GM23338 (cell line): ENCODE results near the gene SPECC1L. TPM values are rescaled to one million over a fixed set of nuclear protein-coding genes. Genes with fewer than 3 reads are reported as not detected.

Experiments used
- ATAC-seq: fragments of 200-7000 bp; cut with Tn5 transposase; 3 replicates; pipeline ENCODE4 v1.9.1; 2020
- DNase-seq: peaks from one replicate; pipeline ENCODE4 v3.0.0-alpha.2; 2015; ENCODE audit warnings: low spot score
- H2AFZ ChIP-seq: fragments of 200-600 bp; sonication (generic); 2 replicates; pipeline ENCODE4 v1.8.0; 2016; ENCODE audit warnings: antibody characterized with exemption, mild to moderate bottlenecking, moderate library complexity
- H3F3A ChIP-seq: fragments of 200-600 bp; sonication (generic); replicated peaks from 2 replicates; pipeline ENCODE4 v1.8.0; 2017; ENCODE audit warnings: antibody characterized with exemption, mixed run types, low read depth
- H3K27ac ChIP-seq: fragments of 200-600 bp; sonication (generic); 2 replicates; pipeline ENCODE4 v1.6.1; 2016; ENCODE audit warnings: low read depth
- H3K27me3 ChIP-seq: fragments of 200-600 bp; sonication (generic); 2 replicates; pipeline ENCODE4 v1.8.0; 2016; ENCODE audit warnings: mild to moderate bottlenecking, mixed run types, moderate library complexity; ENCODE audit not compliant: insufficient read depth
- H3K36me3 ChIP-seq: fragments of 200-600 bp; sonication (generic); 2 replicates; pipeline ENCODE4 v1.8.0; 2016; ENCODE audit warnings: mild to moderate bottlenecking; ENCODE audit not compliant: insufficient read depth
- H3K4me1 ChIP-seq: fragments of 200-600 bp; sonication (generic); 2 replicates; pipeline ENCODE4 v1.8.0; 2016; ENCODE audit warnings: mild to moderate bottlenecking, moderate library complexity; ENCODE audit not compliant: insufficient read depth
- H3K4me2 ChIP-seq: fragments of 200-600 bp; sonication (generic); 2 replicates; pipeline ENCODE4 v1.7.1; 2017; ENCODE audit warnings: mixed run types
- H3K4me3 ChIP-seq: fragments of 200-600 bp; sonication (generic); 2 replicates; pipeline ENCODE4 v1.6.1; 2016; ENCODE audit warnings: mixed run types
- H3K79me2 ChIP-seq: fragments of 200-600 bp; sonication (generic); replicated peaks from 2 replicates; pipeline ENCODE4 v1.8.0; 2017; ENCODE audit warnings: mild to moderate bottlenecking; ENCODE audit not compliant: insufficient read depth
- H3K9me2 ChIP-seq: fragments of 200-600 bp; sonication (generic); 2 replicates; pipeline ENCODE4 v1.8.0; 2017; ENCODE audit not compliant: insufficient read depth
- H4K20me1 ChIP-seq: fragments of 200-600 bp; sonication (generic); replicated peaks from 2 replicates; pipeline ENCODE4 v1.8.0; 2017; ENCODE audit warnings: mild to moderate bottlenecking; ENCODE audit not compliant: insufficient read depth
- H3K27ac Mint-ChIP-seq: 2 replicates; pipeline ENCODE4 v1.8.0; 2020; ENCODE audit warnings: inconsistent platforms, mild to moderate bottlenecking, moderate library complexity, mixed read lengths
- H3K27me3 Mint-ChIP-seq: 3 replicates; pipeline ENCODE4 v1.8.0; 2022; ENCODE audit warnings: low read depth, mild to moderate bottlenecking, moderate library complexity, mixed read lengths, inconsistent platforms; ENCODE audit not compliant: insufficient read depth, poor library complexity
- H3K36me3 Mint-ChIP-seq: 3 replicates; pipeline ENCODE4 v1.8.0; 2021; ENCODE audit warnings: low read depth, mild to moderate bottlenecking, inconsistent platforms, moderate library complexity, mixed read lengths
- H3K4me1 Mint-ChIP-seq: 3 replicates; pipeline ENCODE4 v1.8.0; 2020; ENCODE audit warnings: mild to moderate bottlenecking, inconsistent platforms, mixed read lengths
- H3K4me3 Mint-ChIP-seq: 3 replicates; pipeline ENCODE4 v1.8.0; 2021; ENCODE audit warnings: moderate library complexity, mild to moderate bottlenecking, inconsistent platforms, mixed read lengths
- H3K9me3 Mint-ChIP-seq: 3 replicates; pipeline ENCODE4 v1.8.0; 2020; ENCODE audit warnings: moderate library complexity, mild to moderate bottlenecking, inconsistent platforms, mixed read lengths
- CTCF ChIP-seq, 2 experiments: fragments of 200-600 bp in 1 of 2; sonication (generic) in 1 of 2; conservative IDR thresholded peaks; 2 replicates each; pipeline versions ENCODE4 v1.5.1 to v1.6.1; 2016 to 2017; ENCODE audit warnings: antibody characterized with exemption in 2 of 2, low read depth in 2 of 2, mild to moderate bottlenecking in 2 of 2, moderate library complexity in 1 of 2
- ETS1 ChIP-seq: IDR thresholded peaks from 2 replicates; pipeline ENCODE4 v1.6.1; 2016; ENCODE audit warnings: antibody characterized with exemption
- EZH2 ChIP-seq: fragments of 200-600 bp; sonication (generic); IDR thresholded peaks from one replicate; pipeline ENCODE4 v1.8.0; 2017; ENCODE audit warnings: antibody characterized with exemption, mild to moderate bottlenecking, low read depth; ENCODE audit not compliant: unreplicated experiment
- EZH2phosphoT487 ChIP-seq: fragments of 200-600 bp; sonication (generic); IDR thresholded peaks from one replicate; pipeline ENCODE4 v1.8.1; 2018; ENCODE audit warnings: antibody characterized with exemption; ENCODE audit not compliant: unreplicated experiment
- JUNB ChIP-seq: IDR thresholded peaks from one replicate; pipeline ENCODE4 v1.6.1; 2016; ENCODE audit warnings: antibody characterized with exemption; ENCODE audit not compliant: unreplicated experiment
- NANOG ChIP-seq: IDR thresholded peaks from 2 replicates; pipeline ENCODE4 v1.6.1; 2016; ENCODE audit warnings: antibody characterized with exemption, borderline replicate concordance
- POLR2AphosphoS5 ChIP-seq: IDR thresholded peaks from 2 replicates; pipeline ENCODE4 v1.6.1; 2016; ENCODE audit warnings: antibody characterized with exemption, low read depth
- STAT1 ChIP-seq: IDR thresholded peaks from one replicate; pipeline ENCODE4 v1.6.1; 2016; ENCODE audit warnings: antibody characterized with exemption; ENCODE audit not compliant: unreplicated experiment
- ZNF114 ChIP-seq: fragments of 250-450 bp; sonication (Bioruptor Pico); IDR thresholded peaks from 2 replicates; pipeline ENCODE4 v1.5.0; 2020; ENCODE audit warnings: mild to moderate bottlenecking, moderate library complexity
- ZNF331 ChIP-seq: fragments of 250-450 bp; sonication (Bioruptor Pico); IDR thresholded peaks from 2 replicates; pipeline ENCODE4 v1.5.0; 2020; ENCODE audit warnings: low read depth, mild to moderate bottlenecking, moderate library complexity
- ZNF462 ChIP-seq: fragments of 250-450 bp; sonication (Bioruptor Pico); IDR thresholded peaks from 2 replicates; pipeline ENCODE4 v1.5.0; 2020; ENCODE audit warnings: mild to moderate bottlenecking, moderate library complexity
- polyA plus RNA-seq: library from polyadenylated mRNA; unstranded; fragments of >200 nt; fragmentation: Nextera tagmentation; extraction: Ambion mirVana; gene quantifications from 2 replicates; pipeline ENCODE4 v1.2.1, GENCODE V29; 2016
- total RNA-seq: library from RNA; depleted of rRNA; stranded (reverse); fragments of >200 nt; shearing (Covaris generic); gene quantifications from 2 replicates; pipeline ENCODE4 v1.2.3, GENCODE V29; 2014

SPECC1L gene
- total and polyA plus RNA-seq, 2 experiments from 2014 or later: 24.3 to 44.7 TPM

- Mint-ChIP-seq H3K27ac (no peak overlapping the region), H3K9me3 (peaks cover 6% of the 10 kb centered on the region; the same call in 2 of the 3 replicates), H3K27me3 (peaks cover 8% of the 10 kb centered on the region), H3K4me3 (no peak overlapping the region), H3K36me3 (peaks cover 6% of the 10 kb centered on the region; the same call in 1 of the 3 replicates), H3K4me1 (no peaks in the 10 kb centered on the region; the same call in 2 of the 3 replicates)
- H3K4me2 ChIP-seq: no peak overlapping the region
- no peak overlapping the region for H3K4me3 ChIP-seq
- no peaks in the 10 kb centered on the region for H4K20me1 ChIP-seq
- TF ChIP-seq ETS1: no peak
- TF ChIP-seq ZNF114 (CRISPR knock-in tag): no peak
- TF ChIP-seq JUNB: no peak
- no peak for TF ChIP-seq NANOG
- no peak for TF ChIP-seq EZH2phosphoT487
- no peak for TF ChIP-seq CTCF (conservative IDR thresholded peaks at IDR 0.05; ENCODE audit: low read depth in 2 of 2)
- TF ChIP-seq STAT1: no peak
- H3F3A ChIP-seq: no peaks in the 10 kb centered on the region
- DNase-seq (no peak), ATAC-seq (no peak)
- H3K79me2 ChIP-seq: no peaks in the 10 kb centered on the region
- H3K4me1 ChIP-seq: no peaks in the 10 kb centered on the region
- H3K9me2 ChIP-seq: no peaks in the 10 kb centered on the region
- no peak overlapping the region for H3K27ac ChIP-seq
- no peaks in the 10 kb centered on the region for H3K36me3 ChIP-seq
- no peaks in the 10 kb centered on the region for H3K27me3 ChIP-seq
- no peak overlapping the region for H2AFZ ChIP-seq
These were observed 45.5 kb upstream of the SPECC1L start for GRCh38 chr22:24225044-24225601.

- no peak overlapping the region for H3K4me3 Mint-ChIP-seq
- TF ChIP-seq CTCF (conservative IDR thresholded peaks at IDR 0.05; ENCODE audit: low read depth in 2 of 2): no peak
- no peak for TF ChIP-seq ZNF462 (CRISPR knock-in tag)
- no peak for TF ChIP-seq NANOG
- TF ChIP-seq EZH2: no peak
- no peak for TF ChIP-seq POLR2AphosphoS5
- TF ChIP-seq ZNF331: no peak
These were observed 44.7 kb upstream of the SPECC1L start for GRCh38 chr22:24225951-24226350.

More at GRCh38 chr22:24225951-24226350, 44.7 kb upstream of the SPECC1L start:
- Histone ChIP-seq H3K4me1 (peaks cover 4% of the 10 kb centered on the region; the same call in 1 of the 2 replicates), H4K20me1 (no peaks in the 10 kb centered on the region), H3K4me2 (no peak overlapping the region), H3F3A (no peaks in the 10 kb centered on the region), H2AFZ (no peak overlapping the region), H3K79me2 (no peaks in the 10 kb centered on the region), H3K4me3 (no peak overlapping the region), H3K27ac (no peak overlapping the region), H3K27me3 (no peaks in the 10 kb centered on the region), H3K9me2 (no peaks in the 10 kb centered on the region), H3K36me3 (no peaks in the 10 kb centered on the region)
- Mint-ChIP-seq H3K27me3 (peaks cover 6% of the 10 kb centered on the region), H3K9me3 (peaks cover 6% of the 10 kb centered on the region; the same call in 2 of the 3 replicates), H3K4me1 (peaks cover 3% of the 10 kb centered on the region), H3K27ac (no peak overlapping the region), H3K36me3 (peaks cover 6% of the 10 kb centered on the region; the same call in 1 of the 3 replicates)
- ATAC-seq: no peak
- no peak for DNase-seq
